IPS-NIHi7 (cell line): ENCODE results near the gene CCDC185.

Experiments used
- DNase-seq: peaks from one replicate; pipeline ENCODE4 v3.0.0; 2012; ENCODE audit warnings: mixed read lengths; ENCODE audit errors: extremely low spot score

The CCDC185 gene

GRCh38 chr1:223430236-223430635, 37.0 kb downstream of the CCDC185 start:
- no peak for DNase-seq

- no peak for DNase-seq
Measured at GRCh38 chr1:223437151-223437550, 43.9 kb downstream of the CCDC185 start.

- no peak for DNase-seq
Measured at GRCh38 chr1:223443397-223443796, 50.2 kb downstream of the CCDC185 start.

- no peak for DNase-seq
Measured at GRCh38 chr1:223444411-223444810, 51.2 kb downstream of the CCDC185 start.
